HG03108 (cell line): ENCODE results near the gene SLBP.

Experiments used
- ATAC-seq: cut with Tn5 transposase; IDR thresholded peaks from one replicate; pipeline ENCODE4 v1.9.1; 2021; ENCODE audit warnings: moderate library complexity; ENCODE audit not compliant: unreplicated experiment

The SLBP gene

GRCh38 chr4:1656132-1656531, 56.0 kb downstream of the SLBP start:
- no peak for ATAC-seq

GRCh38 chr4:1655676-1656075, 56.4 kb downstream of the SLBP start:
- ATAC-seq, result no peak

- no peak for ATAC-seq
Measured at GRCh38 chr4:1655081-1655480, 57.0 kb downstream of the SLBP start.

- no peak for ATAC-seq
Measured at GRCh38 chr4:1654216-1654955, 57.7 kb downstream of the SLBP start.

GRCh38 chr4:1653776-1654175, 58.3 kb downstream of the SLBP start:
- ATAC-seq, result no peak

- no peak for ATAC-seq
Measured at GRCh38 chr4:1652088-1652487, 60.0 kb downstream of the SLBP start.

GRCh38 chr4:1651609-1652008, 60.5 kb downstream of the SLBP start:
- ATAC-seq, result no peak

GRCh38 chr4:1648962-1649361, 63.2 kb downstream of the SLBP start:
- no peak for ATAC-seq

GRCh38 chr4:1647432-1647831, 64.7 kb downstream of the SLBP start:
- no peak for ATAC-seq

GRCh38 chr4:1646690-1647089, 65.4 kb downstream of the SLBP start:
- ATAC-seq, result no peak

GRCh38 chr4:1644891-1645657, 67.0 kb downstream of the SLBP start:
- no peak for ATAC-seq

GRCh38 chr4:1643971-1644735, 68.0 kb downstream of the SLBP start:
- ATAC-seq, result no peak
